GM19452 (cell line): ENCODE results near the gene NACAD.
"Not testable (repeated sequence)": the region's sequence is repeated elsewhere in the genome, so short reads cannot be mapped to it uniquely, and the experiment has no call there.

Source experiments
- ATAC-seq: cut with Tn5 transposase; IDR thresholded peaks from one replicate; pipeline ENCODE4 v1.9.1; 2021; ENCODE audit not compliant: unreplicated experiment

The NACAD gene

DNA sequence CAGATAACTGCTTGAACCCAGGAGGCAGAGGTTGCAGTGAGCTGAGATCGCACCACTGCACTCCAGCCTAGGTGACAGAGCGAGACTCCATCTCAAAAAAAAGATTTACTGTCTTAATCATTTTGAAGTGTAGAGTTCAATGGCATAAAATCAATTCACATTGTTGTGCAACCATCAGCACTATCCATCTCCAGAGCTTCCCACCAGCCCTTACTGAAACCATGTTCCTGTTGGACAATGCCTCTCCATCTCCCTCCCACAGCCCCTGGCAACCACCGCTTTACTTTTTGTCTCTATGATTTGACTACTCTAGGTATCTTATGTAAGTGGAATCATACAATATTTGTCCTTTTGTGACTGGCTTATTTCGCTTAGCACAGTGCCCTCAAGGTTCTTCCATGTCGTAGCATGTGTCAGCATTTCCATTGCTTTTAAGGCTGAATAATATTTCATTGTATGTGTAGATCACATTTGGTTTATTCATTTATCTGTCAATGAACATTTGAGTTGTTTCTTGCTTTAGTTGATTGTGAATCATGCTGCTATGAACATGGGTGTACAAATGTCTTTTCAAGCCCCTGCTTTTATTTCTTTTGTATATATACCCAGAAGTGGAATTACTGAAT lies 33.1 kb downstream of the NACAD start:
- ATAC-seq = no peak

GRCh38 chr7:45055016-45055415 lies 33.8 kb downstream of the NACAD start:
- no peak for ATAC-seq

DNA sequence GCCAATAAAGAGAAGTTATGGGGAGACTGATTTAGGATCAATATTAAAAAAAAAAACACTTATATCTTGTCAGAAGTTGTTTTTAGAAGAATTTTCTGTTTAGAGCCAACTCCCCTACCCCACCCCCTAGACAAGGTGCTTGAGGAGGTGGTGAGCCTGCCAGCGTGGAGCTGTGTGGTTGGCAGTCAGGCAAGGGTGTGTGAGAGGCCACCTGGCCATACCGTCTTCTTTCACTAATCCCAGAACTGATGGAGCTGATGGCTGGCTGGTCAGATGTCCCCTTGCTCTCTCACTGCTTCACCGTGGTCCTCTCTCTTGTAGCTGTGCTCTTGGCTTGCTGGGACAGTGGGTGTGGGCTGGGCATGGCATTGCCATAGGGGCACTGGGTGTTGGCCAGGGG lies 34.3 kb downstream of the NACAD start:
- no peak for ATAC-seq

DNA sequence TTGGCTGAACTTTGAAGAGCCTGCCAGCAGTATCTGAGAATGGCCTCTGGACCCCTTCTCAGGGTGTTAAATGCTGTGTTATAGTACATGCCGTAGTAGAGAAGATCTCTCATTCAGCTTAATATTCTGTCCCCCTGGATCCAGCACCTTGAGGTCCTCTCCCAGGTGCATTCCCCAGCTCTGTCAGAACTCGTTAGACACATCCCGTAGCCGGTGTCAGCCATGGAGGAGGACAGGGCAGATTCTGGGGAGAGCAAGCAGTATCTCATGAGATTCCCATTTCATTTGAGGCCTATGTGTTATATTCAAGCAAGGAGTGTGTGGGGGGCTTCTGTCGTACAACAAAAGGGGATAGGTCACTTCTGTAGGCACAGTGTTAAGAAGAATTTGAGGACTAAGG lies 34.8 kb downstream of the NACAD start:
- ATAC-seq = no peak

- ATAC-seq = no peak
These were observed 35.4 kb downstream of the NACAD start for GRCh38 chr7:45053401-45053800.

DNA sequence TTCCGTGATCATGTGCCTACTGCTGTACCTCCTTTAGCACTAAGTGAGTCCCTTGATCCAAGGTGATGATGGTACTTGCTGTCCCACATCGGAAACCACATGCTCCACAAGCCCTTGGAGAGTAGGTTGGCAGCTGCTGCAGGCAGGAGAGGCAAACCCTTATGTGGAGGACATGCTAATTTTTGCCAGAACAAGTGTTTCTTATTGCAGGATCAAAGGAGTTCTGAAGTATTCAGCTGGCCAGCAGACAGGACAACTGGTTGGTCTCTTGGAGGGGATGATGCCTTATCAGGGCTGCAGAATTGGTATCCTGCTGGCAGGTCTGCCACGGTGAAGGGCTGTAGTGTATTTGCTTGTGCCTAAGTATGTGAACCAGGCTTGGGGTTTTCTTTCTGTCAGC lies 36.8 kb downstream of the NACAD start:
- no peak for ATAC-seq

GRCh38 chr7:45050198-45050597 lies 38.6 kb downstream of the NACAD start:
- ATAC-seq = no peak

DNA sequence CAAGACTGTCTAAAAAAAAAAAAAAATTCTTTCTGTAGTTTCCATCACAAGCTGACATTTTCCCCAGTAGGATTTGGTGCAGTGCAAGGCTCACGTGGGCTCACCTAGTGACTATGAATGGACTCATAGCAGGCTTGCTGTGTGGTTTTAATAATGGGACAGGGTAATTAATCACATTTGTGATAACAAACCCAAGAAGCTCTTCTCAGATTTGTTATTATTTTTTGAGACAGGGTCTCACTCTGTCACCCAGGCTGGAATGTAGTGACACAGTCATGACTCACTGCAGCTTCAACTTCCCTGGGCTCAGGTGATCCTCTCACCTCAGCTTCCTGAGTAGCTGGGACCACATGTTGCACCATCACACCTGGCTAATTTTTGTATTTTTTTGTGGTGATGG lies 40.0 kb downstream of the NACAD start:
- ATAC-seq = no peak

- ATAC-seq = no peak
These were observed 44.4 kb downstream of the NACAD start for GRCh38 chr7:45044338-45044737.

GRCh38 chr7:45039106-45039505 lies 49.7 kb downstream of the NACAD start:
- no peak for ATAC-seq

- no peak for ATAC-seq
These were observed 50.9 kb downstream of the NACAD start for GRCh38 chr7:45037876-45038275.

- ATAC-seq = no peak
These were observed 52.0 kb downstream of the NACAD start for GRCh38 chr7:45036796-45037195.

GRCh38 chr7:45036317-45036716 lies 52.5 kb downstream of the NACAD start:
- ATAC-seq = no peak

- no peak for ATAC-seq
These were observed 52.9 kb downstream of the NACAD start for GRCh38 chr7:45035893-45036292.

DNA sequence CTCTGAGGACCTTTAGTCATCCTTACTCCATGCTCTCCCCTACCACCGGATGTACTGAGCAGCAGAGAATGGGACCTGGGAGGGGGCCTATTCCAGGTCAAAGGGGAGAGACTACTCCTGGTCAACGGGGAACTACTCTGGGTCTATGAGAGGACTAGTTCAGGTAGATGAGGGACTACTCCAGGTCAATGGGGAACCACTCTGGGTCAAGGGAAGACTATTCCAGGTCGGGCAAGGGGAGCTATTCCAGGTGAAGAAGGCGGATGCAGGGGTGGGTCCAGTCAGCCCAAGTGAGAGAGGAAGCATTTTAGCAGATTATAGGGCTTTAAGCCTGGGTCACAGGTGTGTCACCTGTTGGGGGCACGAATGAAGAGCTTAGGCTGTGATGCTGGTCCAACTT lies 53.4 kb downstream of the NACAD start:
- ATAC-seq = no peak

DNA sequence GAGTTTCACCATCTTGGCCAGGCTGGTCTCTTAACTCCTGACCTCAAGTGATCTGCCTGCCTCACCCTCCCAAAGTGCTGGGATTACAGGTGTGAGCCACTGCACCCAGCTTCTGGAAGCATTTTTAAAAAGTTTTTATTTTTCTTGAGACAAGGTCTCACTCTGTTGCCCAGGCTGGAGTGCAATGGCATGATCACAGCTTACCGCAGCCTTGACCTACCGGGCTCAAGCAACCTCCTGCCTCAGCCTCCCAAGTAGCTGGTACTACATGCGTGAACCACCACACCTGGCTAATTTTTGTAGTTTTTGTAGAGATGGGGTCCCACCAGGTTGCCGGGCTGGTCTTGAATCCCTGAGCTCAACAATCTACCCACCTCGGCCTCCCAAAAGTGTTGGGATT lies 54.1 kb downstream of the NACAD start:
- ATAC-seq = not testable (repeated sequence)

DNA sequence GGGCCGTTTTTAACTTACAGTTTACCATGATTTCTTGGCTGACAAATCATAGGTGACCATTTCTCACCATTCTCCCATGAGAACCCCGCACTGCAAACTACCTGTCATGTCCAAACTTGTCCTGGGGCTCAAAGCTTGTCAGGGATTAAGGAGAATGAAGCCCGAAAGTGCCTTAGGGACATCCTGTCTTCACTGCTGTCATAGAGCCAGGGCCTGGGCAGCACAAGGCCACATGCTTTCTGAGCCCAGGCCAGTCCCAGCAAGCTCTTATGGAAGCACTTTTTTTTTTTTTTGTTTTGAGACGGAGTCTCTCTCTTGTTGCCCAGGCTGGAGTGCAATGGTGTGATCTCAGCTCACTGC lies 54.9 kb downstream of the NACAD start:
- no peak for ATAC-seq

- no peak for ATAC-seq
These were observed 55.4 kb downstream of the NACAD start for GRCh38 chr7:45033261-45033930.

DNA sequence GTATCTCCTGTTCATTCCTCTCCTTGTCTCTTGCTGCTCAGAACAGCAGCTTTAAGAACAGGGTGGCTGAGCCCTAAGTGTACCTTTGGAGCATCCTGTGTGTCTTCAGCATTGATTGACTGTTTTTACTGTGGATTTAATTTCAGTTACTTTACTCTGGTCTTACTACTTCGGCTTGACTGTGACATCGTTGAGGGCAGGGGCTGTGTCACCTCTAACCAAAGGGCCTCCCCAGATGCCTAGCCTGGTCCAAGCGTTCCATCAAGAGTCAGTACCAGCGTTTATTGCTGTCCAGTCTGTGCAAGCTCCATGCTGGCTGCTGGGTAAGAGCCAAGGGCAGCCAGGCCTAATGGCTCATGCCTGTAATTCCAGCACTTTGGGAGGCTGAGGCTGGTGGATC lies 56.3 kb downstream of the NACAD start:
- no peak for ATAC-seq

DNA sequence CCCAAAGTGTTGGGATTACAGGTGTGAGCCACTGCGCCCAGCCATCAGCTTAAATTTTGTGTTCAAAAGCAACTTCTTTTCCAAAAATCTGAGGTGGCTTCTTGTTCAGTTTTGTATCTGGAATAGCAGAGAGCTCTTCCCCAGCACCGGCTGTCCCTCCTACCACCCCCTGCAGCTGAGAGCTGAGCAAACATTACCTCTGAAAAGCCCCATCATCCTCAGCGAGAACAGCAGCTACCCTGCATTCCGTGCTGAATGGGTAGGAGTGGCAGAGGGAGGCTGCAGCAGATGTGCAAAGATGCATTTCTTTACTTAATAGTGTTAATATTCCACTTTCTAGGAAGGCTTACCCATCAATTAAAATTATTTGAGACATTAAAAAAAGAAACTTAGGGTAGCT lies 56.9 kb downstream of the NACAD start:
- no peak for ATAC-seq
